ENCODE data around the gene POLH.
"Not testable (repeated sequence)": the region's sequence is repeated elsewhere in the genome, so short reads cannot be mapped to it uniquely, and the experiment has no call there.

The POLH gene

GRCh38 chr6:43608310-43608763 lies 32.4 kb downstream of the POLH start:
- DNase-seq = peak; percentile 77

GRCh38 chr6:43608807-43609206 lies 32.8 kb downstream of the POLH start:
- no peak for DNase-seq

- DNase-seq = no peak
Observed at GRCh38 chr6:43609402-43609801, 33.4 kb downstream of the POLH start.

- no peak for DNase-seq
Observed at GRCh38 chr6:43610431-43610830, 34.4 kb downstream of the POLH start.

GRCh38 chr6:43613721-43614395 lies 37.9 kb downstream of the POLH start:
- no peak for DNase-seq

GRCh38 chr6:43614396-43614730 lies 38.4 kb downstream of the POLH start:
- no peak for DNase-seq

- no peak for DNase-seq
Observed at GRCh38 chr6:43616725-43617472, 40.9 kb downstream of the POLH start.

GRCh38 chr6:43621078-43621835 lies 45.3 kb downstream of the POLH start:
- DNase-seq = no peak

GRCh38 chr6:43621836-43622180 lies 45.8 kb downstream of the POLH start:
- no peak for DNase-seq

- DNase-seq = no peak
Observed at GRCh38 chr6:43622541-43622940, 46.6 kb downstream of the POLH start.

GRCh38 chr6:43623880-43624785 lies 48.1 kb downstream of the POLH start:
- DNase-seq = no peak

GRCh38 chr6:43624786-43625288 lies 48.9 kb downstream of the POLH start:
- no peak for DNase-seq

- no peak for DNase-seq
Observed at GRCh38 chr6:43625393-43625992, 49.5 kb downstream of the POLH start.

- DNase-seq = no peak
Observed at GRCh38 chr6:43627008-43627825, 51.2 kb downstream of the POLH start.

GRCh38 chr6:43628393-43629103 lies 52.6 kb downstream of the POLH start:
- peak; percentile 78 for DNase-seq

- peak; percentile 96 for DNase-seq
Observed at GRCh38 chr6:43629104-43629504, 53.1 kb downstream of the POLH start, which contains the start of gene GTPBP2. Gene GTPBP2, minus strand, starts transcription at chr6:43629264. Its CDS starts 102 bp downstream, at chr6:43629162.

GRCh38 chr6:43629505-43630300 lies 53.7 kb downstream of the POLH start:
- peak; percentile 91 for DNase-seq

- no peak for DNase-seq
Observed at GRCh38 chr6:43630980-43631619, 55.1 kb downstream of the POLH start.

GRCh38 chr6:43633002-43633401 lies 57.0 kb downstream of the POLH start:
- DNase-seq = not testable (repeated sequence)

Data from activated CD8-positive, alpha-beta memory T cell treated with anti-CD3 and anti-CD28 coated beads, Interleukin-2, amount 50 U/mL, for 48 hours (primary cell).